Stomach (tissue), 4 donors: ENCODE results near the gene GBE1.

Experiments
- POLR2A ChIP-seq, 4 donors: fragments of 450-650 bp; IDR thresholded peaks; one replicate each; pipeline ENCODE4 v1.6.1; 2016; ENCODE audit warnings: antibody characterized with exemption in 4 of 4, control low read depth in 2 of 4, mild to moderate bottlenecking in 1 of 4, moderate library complexity in 1 of 4
- POLR2AphosphoS5 ChIP-seq, 3 donors: sonication (generic); formaldehyde crosslinking; IDR thresholded peaks; one replicate each; pipeline ENCODE4 v1.6.1; 2016; ENCODE audit warnings: antibody characterized with exemption in 3 of 3
- TF ChIP-seq, protein P1 (sequence below), 7 experiments: fragments of 450-650 bp in 4 of 7; fragments of 200-600 bp in 3 of 7; sonication (generic) in 3 of 7; IDR thresholded peaks; one replicate each; pipeline ENCODE4 v1.5.1; 2016 to 2019; ENCODE audit warnings: antibody characterized with exemption in 7 of 7, control low read depth in 2 of 7, mild to moderate bottlenecking in 1 of 7

GRCh38 chr3:81643721-81644120, 117.7 kb downstream of the GBE1 start:
- TF ChIP-seq POLR2AphosphoS5 (IDR thresholded peaks at IDR 0.05) (no peak), POLR2A (IDR thresholded peaks at IDR 0.05) (no peak)
- TF ChIP-seq, protein P1, sequence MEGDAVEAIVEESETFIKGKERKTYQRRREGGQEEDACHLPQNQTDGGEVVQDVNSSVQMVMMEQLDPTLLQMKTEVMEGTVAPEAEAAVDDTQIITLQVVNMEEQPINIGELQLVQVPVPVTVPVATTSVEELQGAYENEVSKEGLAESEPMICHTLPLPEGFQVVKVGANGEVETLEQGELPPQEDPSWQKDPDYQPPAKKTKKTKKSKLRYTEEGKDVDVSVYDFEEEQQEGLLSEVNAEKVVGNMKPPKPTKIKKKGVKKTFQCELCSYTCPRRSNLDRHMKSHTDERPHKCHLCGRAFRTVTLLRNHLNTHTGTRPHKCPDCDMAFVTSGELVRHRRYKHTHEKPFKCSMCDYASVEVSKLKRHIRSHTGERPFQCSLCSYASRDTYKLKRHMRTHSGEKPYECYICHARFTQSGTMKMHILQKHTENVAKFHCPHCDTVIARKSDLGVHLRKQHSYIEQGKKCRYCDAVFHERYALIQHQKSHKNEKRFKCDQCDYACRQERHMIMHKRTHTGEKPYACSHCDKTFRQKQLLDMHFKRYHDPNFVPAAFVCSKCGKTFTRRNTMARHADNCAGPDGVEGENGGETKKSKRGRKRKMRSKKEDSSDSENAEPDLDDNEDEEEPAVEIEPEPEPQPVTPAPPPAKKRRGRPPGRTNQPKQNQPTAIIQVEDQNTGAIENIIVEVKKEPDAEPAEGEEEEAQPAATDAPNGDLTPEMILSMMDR (IDR thresholded peaks at IDR 0.05) = no peak
